Trophoblast cell (in vitro differentiated cells and primary cell): ENCODE data around the gene FSTL4.

Source experiments
- DNase-seq, 2 donors: peaks; one replicate each; pipeline ENCODE4 v3.0.0-alpha.2; 2016
- H2AFZ ChIP-seq: 2 replicates; pipeline ENCODE4 v1.6.1; 2013; ENCODE audit warnings: low read length, moderate library complexity, mild to moderate bottlenecking; ENCODE audit not compliant: insufficient read depth, poor library complexity
- H2AK5ac ChIP-seq: 2 replicates; pipeline ENCODE4 v1.6.1; 2013; ENCODE audit warnings: mild to moderate bottlenecking, low read length
- H2BK120ac ChIP-seq: 2 replicates; pipeline ENCODE4 v1.6.1; 2013; ENCODE audit warnings: low read length, mild to moderate bottlenecking, moderate library complexity; ENCODE audit not compliant: insufficient read depth, poor library complexity
- H2BK12ac ChIP-seq: 2 replicates; pipeline ENCODE4 v1.6.1; 2013; ENCODE audit warnings: mild to moderate bottlenecking, low read length, moderate library complexity
- H2BK5ac ChIP-seq: 2 replicates; pipeline ENCODE4 v1.6.1; 2013; ENCODE audit warnings: low read length, low read depth, moderate library complexity, mild to moderate bottlenecking; ENCODE audit not compliant: poor library complexity
- H3K14ac ChIP-seq: 2 replicates; pipeline ENCODE4 v1.6.1; 2013; ENCODE audit warnings: mild to moderate bottlenecking, low read length
- H3K18ac ChIP-seq: 2 replicates; pipeline ENCODE4 v1.6.1; 2013; ENCODE audit warnings: mild to moderate bottlenecking, low read length
- H3K23ac ChIP-seq: 2 replicates; pipeline ENCODE4 v1.6.1; 2013; ENCODE audit warnings: low read length
- H3K27ac ChIP-seq: 2 replicates; pipeline ENCODE4 v1.5.1; 2013; ENCODE audit warnings: low read depth, mild to moderate bottlenecking, inconsistent platforms, low read length, moderate library complexity
- H3K27me3 ChIP-seq: 2 replicates; pipeline ENCODE4 v1.6.1; 2013; ENCODE audit warnings: inconsistent platforms, mild to moderate bottlenecking, low read length, moderate library complexity; ENCODE audit not compliant: insufficient read depth
- H3K36me3 ChIP-seq, 2 experiments: 1 replicate in 1 of 2; 2 replicates in 1 of 2; pipeline ENCODE4 v1.6.1; 2013; ENCODE audit warnings: low read length in 2 of 2, mild to moderate bottlenecking in 2 of 2, moderate library complexity in 1 of 2; ENCODE audit not compliant: insufficient read depth in 2 of 2, control insufficient read depth in 1 of 2
- H3K4ac ChIP-seq: 2 replicates; pipeline ENCODE4 v1.6.1; 2013; ENCODE audit warnings: low read depth, mild to moderate bottlenecking, low read length, moderate library complexity
- H3K4me1 ChIP-seq, 2 experiments: 1 replicate in 1 of 2; 2 replicates in 1 of 2; pipeline ENCODE4 v1.6.1; 2013; ENCODE audit warnings: low read length in 2 of 2, mild to moderate bottlenecking in 2 of 2, moderate library complexity in 1 of 2; ENCODE audit not compliant: insufficient read depth in 2 of 2, control insufficient read depth in 1 of 2
- H3K4me2 ChIP-seq: 2 replicates; pipeline ENCODE4 v1.6.1; 2013; ENCODE audit warnings: inconsistent platforms, mild to moderate bottlenecking, low read length, moderate library complexity
- H3K4me3 ChIP-seq: 2 replicates; pipeline ENCODE4 v1.5.1; 2013; ENCODE audit warnings: mild to moderate bottlenecking, low read depth, low read length, inconsistent platforms
- H3K79me1 ChIP-seq: one replicate; pipeline ENCODE4 v1.6.1; 2013; ENCODE audit warnings: low read length
- H3K79me2 ChIP-seq: 2 replicates; pipeline ENCODE4 v1.6.1; 2013; ENCODE audit warnings: low read length, mild to moderate bottlenecking; ENCODE audit not compliant: control insufficient read depth, insufficient read depth, poor library complexity
- H3K9ac ChIP-seq: 2 replicates; pipeline ENCODE4 v1.6.1; 2013; ENCODE audit warnings: mild to moderate bottlenecking, low read length
- H3K9me3 ChIP-seq: 2 replicates; pipeline ENCODE4 v1.6.1; 2013; ENCODE audit warnings: low read depth, mild to moderate bottlenecking, control low read depth, inconsistent platforms, low read length; ENCODE audit not compliant: insufficient read depth
- H4K12ac ChIP-seq: 2 replicates; pipeline ENCODE4 v1.6.1; 2013; ENCODE audit warnings: low read depth, mild to moderate bottlenecking, low read length, moderate library complexity
- H4K8ac ChIP-seq: 2 replicates; pipeline ENCODE4 v1.6.1; 2013; ENCODE audit warnings: low read depth, mild to moderate bottlenecking, low read length, moderate library complexity
- H4K91ac ChIP-seq: one replicate; pipeline ENCODE4 v1.6.1; 2013; ENCODE audit warnings: low read depth, mild to moderate bottlenecking, low read length, moderate library complexity
- WGBS: extraction: QIAGEN DNeasy Blood & Tissue Kit; methylation state at CpG from one replicate; pipeline ENCODE4 v1.1.7; 2013; ENCODE audit warnings: missing lambda C conversion rate; ENCODE audit not compliant: insufficient read length, insufficient coverage; ENCODE audit errors: extremely low coverage; 5-methylcytosine and 5-hydroxymethylcytosine counted together

FSTL4 gene

DNA sequence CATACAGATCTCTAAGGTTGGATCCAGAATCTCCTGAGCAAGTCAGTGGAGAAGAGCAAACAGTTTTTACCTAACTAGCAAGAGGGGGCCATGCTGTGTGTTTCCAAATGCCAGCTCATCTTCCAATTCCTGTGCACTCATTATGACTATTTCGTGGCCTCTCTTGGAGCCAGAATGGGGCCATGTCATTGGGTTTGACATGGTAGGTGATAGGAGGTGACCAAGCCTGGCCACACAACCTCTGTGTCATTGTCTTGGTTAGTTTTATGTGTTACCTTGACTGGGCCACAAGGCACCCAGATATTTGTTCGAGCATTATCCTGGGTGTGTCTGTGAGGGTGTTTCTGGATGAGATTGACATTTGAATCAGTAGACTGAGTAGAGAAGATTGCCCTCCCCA is 354.4 kb downstream of the FSTL4 start:
- Histone ChIP-seq H3K14ac (no peak overlapping the region), H2BK12ac (no peak overlapping the region), H3K9me3 (no peaks in the 10 kb centered on the region), H3K4ac (no peak overlapping the region), H3K4me1 (no peaks in the 10 kb centered on the region), H3K23ac (no peak overlapping the region), H3K18ac (no peak overlapping the region), H3K79me1 (no peaks in the 10 kb centered on the region), H3K36me3 (no peaks in the 10 kb centered on the region), H4K91ac (no peak overlapping the region), H2AK5ac (no peak overlapping the region), H2AFZ (no peak overlapping the region), H3K4me3 (no peak overlapping the region), H3K79me2 (no peaks in the 10 kb centered on the region), H3K4me2 (no peak overlapping the region), H3K27ac (no peak overlapping the region), H3K27me3 (no peaks in the 10 kb centered on the region), H4K12ac (no peak overlapping the region), H3K9ac (no peak overlapping the region), H2BK120ac (no peak overlapping the region), H4K8ac (no peak overlapping the region), H2BK5ac (no peak overlapping the region)
- no peak for DNase-seq
- no CpG with 5 or more reads among the region's 2 CpGs for WGBS

DNA sequence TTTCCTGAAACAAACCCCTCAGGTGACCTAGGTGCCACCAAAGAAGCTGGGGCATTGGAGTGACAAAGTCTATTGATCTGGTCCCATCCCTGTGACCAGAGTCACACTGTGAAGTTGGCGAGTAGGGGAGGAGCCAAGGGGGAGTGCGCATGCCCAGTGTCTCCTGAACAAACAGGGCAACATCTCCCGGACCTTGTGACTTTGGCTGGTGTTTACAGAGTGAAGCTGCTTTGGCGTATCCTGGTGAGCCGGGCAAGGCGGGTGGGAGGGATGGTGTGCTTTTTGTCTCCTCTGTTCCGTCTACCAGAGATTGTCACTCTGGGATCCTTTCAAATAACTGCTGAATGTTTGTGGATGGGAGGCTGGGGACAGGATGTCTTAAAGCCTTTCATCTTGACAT is 356.1 kb downstream of the FSTL4 start:
- Histone ChIP-seq H3K9me3 (no peaks in the 10 kb centered on the region), H3K23ac (no peak overlapping the region), H4K8ac (no peak overlapping the region), H3K36me3 (no peaks in the 10 kb centered on the region), H3K18ac (no peak overlapping the region), H2BK120ac (no peak overlapping the region), H4K91ac (no peak overlapping the region), H3K4ac (no peak overlapping the region), H2BK12ac (no peak overlapping the region), H3K14ac (no peak overlapping the region), H3K9ac (no peak overlapping the region), H3K79me1 (no peaks in the 10 kb centered on the region), H3K4me1 (no peaks in the 10 kb centered on the region), H3K4me2 (no peak overlapping the region), H3K27ac (no peak overlapping the region), H3K79me2 (no peaks in the 10 kb centered on the region), H3K27me3 (no peaks in the 10 kb centered on the region), H2BK5ac (no peak overlapping the region), H2AK5ac (no peak overlapping the region), H2AFZ (no peak overlapping the region), H3K4me3 (no peak overlapping the region), H4K12ac (no peak overlapping the region)
- DNase-seq = no peak
- no CpG with 5 or more reads among the region's 7 CpGs for WGBS

DNA sequence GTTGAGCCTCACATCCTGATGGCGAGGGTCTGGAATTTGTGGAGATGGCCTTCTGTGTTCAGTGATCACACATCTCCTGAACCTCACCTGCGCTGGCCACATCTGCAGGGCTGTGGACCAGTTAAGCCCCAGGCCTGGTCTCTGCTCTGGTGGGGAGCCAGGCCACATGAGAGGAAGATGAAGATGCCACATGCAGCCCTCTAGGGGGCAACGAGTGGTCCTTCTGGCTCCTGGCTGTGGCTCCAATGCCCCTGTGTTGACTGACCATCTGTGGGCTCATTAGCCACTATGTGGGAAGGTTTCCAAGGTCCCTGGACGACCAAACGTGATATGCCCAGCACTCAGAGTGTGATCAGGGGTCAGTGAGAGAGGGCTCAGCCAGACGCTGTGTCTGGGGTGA is 357.5 kb downstream of the FSTL4 start:
- Histone ChIP-seq H3K27me3 (no peaks in the 10 kb centered on the region), H3K36me3 (no peaks in the 10 kb centered on the region), H4K8ac (no peak overlapping the region), H3K4me1 (no peaks in the 10 kb centered on the region), H2BK5ac (no peak overlapping the region), H4K91ac (no peak overlapping the region), H3K4me3 (peak overlapping the region; percentile 6), H4K12ac (no peak overlapping the region), H2AFZ (no peak overlapping the region), H2BK120ac (no peak overlapping the region), H2AK5ac (no peak overlapping the region), H3K18ac (no peak overlapping the region), H3K14ac (no peak overlapping the region), H3K4me2 (no peak overlapping the region), H2BK12ac (no peak overlapping the region), H3K27ac (no peak overlapping the region), H3K4ac (no peak overlapping the region), H3K79me2 (no peaks in the 10 kb centered on the region), H3K9ac (no peak overlapping the region), H3K9me3 (no peaks in the 10 kb centered on the region), H3K79me1 (no peaks in the 10 kb centered on the region), H3K23ac (no peak overlapping the region)
- no peak for DNase-seq
- no CpG with 5 or more reads among the region's 6 CpGs for WGBS

DNA sequence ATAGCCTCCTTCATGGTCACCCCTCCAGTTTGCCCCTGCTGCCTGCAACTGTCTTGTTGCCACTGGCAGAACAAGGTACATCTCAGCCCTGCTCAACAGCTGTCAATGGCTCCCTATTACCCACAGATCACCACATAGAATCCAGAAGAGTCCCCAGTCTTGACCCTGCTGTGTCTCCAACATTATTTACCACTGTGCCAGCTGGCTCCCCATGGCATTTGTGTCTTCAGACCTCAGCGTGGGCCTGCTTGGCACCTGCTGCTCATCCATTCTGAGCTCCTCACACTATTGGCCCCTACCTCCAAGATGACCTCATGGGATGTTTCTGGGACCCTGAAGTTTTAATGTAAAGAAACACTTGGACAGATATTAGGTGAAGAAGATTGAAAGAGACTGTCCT is 358.7 kb downstream of the FSTL4 start:
- no peak overlapping the region for H3K4me2 ChIP-seq
- WGBS = no CpG with 5 or more reads among the region's 1 CpG
- H2BK12ac ChIP-seq = no peak overlapping the region
- H3K27me3 ChIP-seq = no peaks in the 10 kb centered on the region
- H3K79me1 ChIP-seq = no peaks in the 10 kb centered on the region
- no peak overlapping the region for H2BK120ac ChIP-seq
- no peak overlapping the region for H4K12ac ChIP-seq
- no peaks in the 10 kb centered on the region for H3K79me2 ChIP-seq
- H3K4me3 ChIP-seq = no peak overlapping the region
- H4K91ac ChIP-seq = no peak overlapping the region
- no peak overlapping the region for H2AFZ ChIP-seq
- H3K9ac ChIP-seq = no peak overlapping the region
- H4K8ac ChIP-seq = no peak overlapping the region
- no peak overlapping the region for H3K14ac ChIP-seq
- no peaks in the 10 kb centered on the region for H3K36me3 ChIP-seq
- H3K23ac ChIP-seq = no peak overlapping the region
- H3K18ac ChIP-seq = no peak overlapping the region
- H2BK5ac ChIP-seq = no peak overlapping the region
- no peak for DNase-seq
- no peak overlapping the region for H2AK5ac ChIP-seq
- H3K27ac ChIP-seq = no peak overlapping the region
- H3K4ac ChIP-seq = no peak overlapping the region
- H3K9me3 ChIP-seq = no peaks in the 10 kb centered on the region
- H3K4me1 ChIP-seq = no peaks in the 10 kb centered on the region
